Measurements from ENCODE around the gene GOLGA1.

DNA sequence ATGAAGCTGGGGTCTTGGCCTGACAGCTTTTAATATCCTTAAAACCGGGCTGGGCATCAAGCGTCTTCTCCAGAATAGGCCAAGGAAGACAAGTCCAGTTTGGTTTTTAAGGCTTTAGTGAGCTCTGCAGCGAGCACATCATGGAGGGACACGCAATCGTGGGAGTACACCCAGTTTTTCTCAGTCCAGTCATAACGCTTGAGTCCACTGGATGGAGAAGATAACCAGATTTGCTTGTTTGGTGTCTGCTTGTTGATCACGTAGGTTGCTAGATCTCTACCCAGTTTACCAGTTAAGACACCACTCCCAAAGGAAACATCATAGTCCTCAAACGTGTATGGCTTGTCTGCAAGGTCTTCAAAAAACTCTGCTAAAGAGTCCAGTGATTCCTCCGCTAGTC is 27.4 kb upstream of the GOLGA1 start:
- TF ChIP-seq CTCF (IDR thresholded peaks at IDR 0.05), result no peak
- no peak for TF ChIP-seq POLR2A (IDR thresholded peaks at IDR 0.05)

All from uterus (tissue), 2 donors.